Measurements from ENCODE around the gene REEP6.
A peak's percentile ranks its signal among the peaks of the same experiment; 100 is the strongest.

REEP6 gene

GRCh38 chr19:1491114-1491848 lies at the start of gene REEP6:
REEP6 (plus strand) TSS chr19:1491181; CDS start chr19:1491270, 89 bp downstream.
- Histone ChIP-seq H3K36me3 (no peaks in the 10 kb centered on the region), H3K27me3 (ENCODE audit: insufficient read depth, low read depth, severe bottlenecking) (no peaks in the 10 kb centered on the region), H3K9me3 (ENCODE audit: severe bottlenecking) (no peaks in the 10 kb centered on the region), H3K4me3 (ENCODE audit: low read depth, low read length) (peak within 1 kb of the TSS; percentile 72), H3K27ac (peak within 1 kb of the TSS; percentile 93)
- peak; percentile 8; the same call in 1 of the 2 replicates for TF ChIP-seq CTCF (IDR thresholded peaks at IDR 0.05; ENCODE audit: low read depth, low read length)
- DNase-seq: no peak

GRCh38 chr19:1441677-1442438 lies 49.1 kb upstream of the REEP6 start:
- no peak for TF ChIP-seq CTCF (IDR thresholded peaks at IDR 0.05; ENCODE audit: low read depth, low read length)
- Histone ChIP-seq H3K27me3 (ENCODE audit: insufficient read depth, low read depth, severe bottlenecking) (peaks cover 7% of the 10 kb centered on the region), H3K27ac (no peak overlapping the region)

GRCh38 chr19:1445185-1445931 lies 45.6 kb upstream of the REEP6 start:
- peak; percentile 80 for DNase-seq
- Histone ChIP-seq H3K4me3 (ENCODE audit: low read depth, low read length) (peak overlapping the region; percentile 60), H3K36me3 (peaks cover 26% of the 10 kb centered on the region), H3K9me3 (ENCODE audit: severe bottlenecking) (no peaks in the 10 kb centered on the region), H3K27me3 (ENCODE audit: insufficient read depth, low read depth, severe bottlenecking) (peaks cover 22% of the 10 kb centered on the region), H3K27ac (peak overlapping the region; percentile 67)
- peak; percentile 96 for TF ChIP-seq CTCF (IDR thresholded peaks at IDR 0.05; ENCODE audit: low read depth, low read length)

More at GRCh38 chr19:1441677-1442438, 49.1 kb upstream of the REEP6 start:
- Histone ChIP-seq H3K36me3 (peaks cover 44% of the 10 kb centered on the region), H3K4me3 (ENCODE audit: low read depth, low read length) (no peak overlapping the region), H3K9me3 (ENCODE audit: severe bottlenecking) (no peaks in the 10 kb centered on the region)
- no peak for DNase-seq

- Histone ChIP-seq H3K36me3 (peaks cover 19% of the 10 kb centered on the region), H3K9me3 (ENCODE audit: severe bottlenecking) (no peaks in the 10 kb centered on the region), H3K27me3 (ENCODE audit: insufficient read depth, low read depth, severe bottlenecking) (peaks cover 30% of the 10 kb centered on the region), H3K4me3 (ENCODE audit: low read depth, low read length) (peak overlapping the region; percentile 60), H3K27ac (peak overlapping the region; percentile 34; the same call in 1 of the 2 replicates)
- no peak for TF ChIP-seq CTCF (IDR thresholded peaks at IDR 0.05; ENCODE audit: low read depth, low read length)
- peak; percentile 78 for DNase-seq
These were observed 44.9 kb upstream of the REEP6 start for GRCh38 chr19:1445932-1446712.

All from WERI-Rb-1 (cell line).